Lower leg skin (tissue), 4 donors: ENCODE results near the gene RAB1B. TPM values are rescaled to one million over a fixed set of nuclear protein-coding genes. Genes with fewer than 3 reads are reported as not detected.

Experiments used
- DNase-seq, 2 donors: peaks; one replicate each; pipeline ENCODE4 v3.0.0-alpha.2; 2019; ENCODE audit warnings: low spot score in 2 of 2
- H3K4me3 ChIP-seq: fragments of 200-600 bp; sonication (generic); 2 replicates; pipeline ENCODE4 v1.5.1; 2017; ENCODE audit warnings: mild to moderate bottlenecking, low read depth; ENCODE audit not compliant: poor library complexity, severe bottlenecking
- POLR2A ChIP-seq, 2 donors: fragments of 450-650 bp; IDR thresholded peaks; one replicate each; pipeline ENCODE4 v1.6.1; 2016 to 2017; ENCODE audit warnings: antibody characterized with exemption in 2 of 2, mild to moderate bottlenecking in 1 of 2, moderate library complexity in 1 of 2
- WGBS, 2 donors: methylation state at CpG; one replicate each; pipeline ENCODE4 v1.1.5; 2018; 5-methylcytosine and 5-hydroxymethylcytosine counted together
- intact Hi-C: fragments of 100-400 bp; cut with DNase I; formaldehyde crosslinking; loops from one replicate; pipeline ENCODE4 v1.15.0; 2023; ENCODE audit warnings: low total_unique reads
- total RNA-seq, 4 donors: library from RNA; depleted of rRNA; stranded (reverse); fragments of >200 nt; gene quantifications; one replicate each; pipeline ENCODE4 v1.1.0, GENCODE V29; 2016
- TF ChIP-seq, protein P1 (sequence below), 3 donors: fragments of 450-650 bp; IDR thresholded peaks; one replicate each; pipeline ENCODE4 v1.5.1; 2016; ENCODE audit warnings: antibody characterized with exemption in 3 of 3, mild to moderate bottlenecking in 3 of 3, moderate library complexity in 2 of 3

RAB1B gene
- total RNA-seq, 4 donors from 2014 or later, result 118 to 143 (median 126) TPM

GRCh38 chr11:66259956-66260355, 8.5 kb upstream of the RAB1B start:
- intact Hi-C loops, result no loop called here
- WGBS, 2 donors, result 93 to 96% methylated on average over 4 of the region's 4 CpGs
- no peak for DNase-seq
- H3K4me3 ChIP-seq, result no peak overlapping the region
- no peak for TF ChIP-seq POLR2A (IDR thresholded peaks at IDR 0.05)
- TF ChIP-seq, protein P1, sequence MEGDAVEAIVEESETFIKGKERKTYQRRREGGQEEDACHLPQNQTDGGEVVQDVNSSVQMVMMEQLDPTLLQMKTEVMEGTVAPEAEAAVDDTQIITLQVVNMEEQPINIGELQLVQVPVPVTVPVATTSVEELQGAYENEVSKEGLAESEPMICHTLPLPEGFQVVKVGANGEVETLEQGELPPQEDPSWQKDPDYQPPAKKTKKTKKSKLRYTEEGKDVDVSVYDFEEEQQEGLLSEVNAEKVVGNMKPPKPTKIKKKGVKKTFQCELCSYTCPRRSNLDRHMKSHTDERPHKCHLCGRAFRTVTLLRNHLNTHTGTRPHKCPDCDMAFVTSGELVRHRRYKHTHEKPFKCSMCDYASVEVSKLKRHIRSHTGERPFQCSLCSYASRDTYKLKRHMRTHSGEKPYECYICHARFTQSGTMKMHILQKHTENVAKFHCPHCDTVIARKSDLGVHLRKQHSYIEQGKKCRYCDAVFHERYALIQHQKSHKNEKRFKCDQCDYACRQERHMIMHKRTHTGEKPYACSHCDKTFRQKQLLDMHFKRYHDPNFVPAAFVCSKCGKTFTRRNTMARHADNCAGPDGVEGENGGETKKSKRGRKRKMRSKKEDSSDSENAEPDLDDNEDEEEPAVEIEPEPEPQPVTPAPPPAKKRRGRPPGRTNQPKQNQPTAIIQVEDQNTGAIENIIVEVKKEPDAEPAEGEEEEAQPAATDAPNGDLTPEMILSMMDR (IDR thresholded peaks at IDR 0.05), result no peak

DNA sequence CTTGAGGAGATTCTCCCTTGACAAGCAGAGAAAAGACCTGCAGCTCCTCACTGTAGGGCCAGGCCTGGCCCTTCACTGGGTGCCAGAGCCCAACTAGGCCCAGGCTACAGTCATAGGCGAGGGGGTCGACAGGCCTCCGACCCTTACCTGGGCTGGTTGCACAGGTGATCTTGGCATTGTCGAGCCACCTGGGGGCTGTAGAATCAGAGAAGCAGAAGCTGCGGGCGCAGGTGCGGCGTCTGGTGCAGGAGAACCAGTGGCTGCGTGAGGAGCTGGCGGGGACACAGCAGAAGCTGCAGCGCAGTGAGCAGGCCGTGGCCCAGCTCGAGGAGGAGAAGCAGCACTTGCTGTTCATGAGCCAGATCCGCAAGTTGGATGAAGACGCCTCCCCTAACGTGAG, 6.9 kb upstream of the RAB1B start:
- intact Hi-C loops, result no loop called here
- no peak for DNase-seq
- WGBS, 2 donors, result 95 to 96% methylated on average over 16 of the region's 16 CpGs
- no peak for TF ChIP-seq POLR2A (IDR thresholded peaks at IDR 0.05)
- TF ChIP-seq, protein P1 (IDR thresholded peaks at IDR 0.05), result no peak
- no peak overlapping the region for H3K4me3 ChIP-seq

DNA sequence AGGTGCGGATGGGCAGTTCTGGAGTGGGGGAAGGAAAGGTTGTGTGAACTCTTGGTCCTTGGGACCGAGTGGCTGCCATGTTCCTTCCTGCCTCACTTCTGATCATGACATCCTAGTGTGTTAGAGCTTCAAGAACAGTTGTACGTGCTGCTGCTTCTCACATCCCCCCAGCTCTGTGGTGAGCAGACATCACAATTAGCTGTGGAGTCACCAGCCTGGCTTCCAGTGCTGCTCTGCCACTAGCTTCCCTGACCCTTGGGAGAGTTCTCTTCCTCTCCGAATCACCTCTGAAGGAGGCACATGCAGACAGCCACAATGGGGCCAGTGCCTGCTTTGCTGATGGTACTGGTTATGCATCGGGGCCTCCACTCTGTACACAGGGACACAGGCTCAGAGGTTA, 6.2 kb upstream of the RAB1B start:
- H3K4me3 ChIP-seq, result no peak overlapping the region
- DNase-seq, result no peak
- 94% methylated on average over 5 of the region's 5 CpGs for WGBS, 2 donors
- no peak for TF ChIP-seq POLR2A (IDR thresholded peaks at IDR 0.05)
- intact Hi-C loops, result no loop called here

DNA sequence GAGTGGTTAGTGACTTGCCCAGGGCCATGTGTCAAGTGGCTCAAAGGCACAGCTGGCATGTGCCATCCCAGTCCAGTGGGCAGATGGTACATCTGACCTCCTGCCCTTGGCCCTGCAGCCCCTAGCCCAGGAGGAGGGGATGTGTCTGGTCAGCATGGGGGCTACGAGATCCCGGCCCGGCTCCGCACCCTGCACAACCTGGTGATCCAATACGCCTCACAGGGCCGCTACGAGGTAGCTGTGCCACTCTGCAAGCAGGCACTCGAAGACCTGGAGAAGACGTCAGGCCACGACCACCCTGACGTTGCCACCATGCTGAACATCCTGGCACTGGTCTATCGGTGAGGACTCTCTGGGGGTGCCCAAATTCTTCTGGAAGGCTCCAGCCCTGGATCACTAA, 5.7 kb upstream of the RAB1B start:
- intact Hi-C loops, result no loop called here
- no peak for TF ChIP-seq POLR2A (IDR thresholded peaks at IDR 0.05)
- 91 to 92% methylated on average over 11 to 12 of the region's 12 CpGs for whole genome bisulfite sequencing, 2 donors
- H3K4me3 ChIP-seq, result no peak overlapping the region
- no peak for DNase-seq

DNA sequence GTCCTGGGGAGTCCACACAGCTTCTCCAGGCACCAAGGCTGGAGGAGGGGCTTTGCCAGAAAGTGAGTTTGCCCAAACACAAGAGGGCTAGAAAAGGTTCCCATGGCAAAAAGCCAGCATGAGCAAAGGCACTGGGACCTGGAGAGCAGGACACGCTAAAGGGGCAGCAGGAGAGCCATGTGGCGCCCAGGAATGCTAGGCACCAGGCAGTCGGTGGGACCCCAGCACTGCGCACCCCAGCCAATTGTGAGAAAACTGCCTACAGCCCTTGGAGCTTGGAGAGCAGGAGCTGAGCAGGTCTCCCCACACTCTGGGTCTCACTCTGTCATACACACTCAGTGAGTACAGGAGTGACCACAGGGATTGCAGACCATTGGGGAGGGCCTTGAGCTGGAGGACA, 5.2 kb upstream of the RAB1B start:
- H3K4me3 ChIP-seq, result no peak overlapping the region
- no peak for TF ChIP-seq POLR2A (IDR thresholded peaks at IDR 0.05)
- TF ChIP-seq, protein P1 (IDR thresholded peaks at IDR 0.05), result no peak
- no peak for DNase-seq
- 94% methylated on average over 4 of the region's 4 CpGs for WGBS, 2 donors
- intact Hi-C loops, result no loop called here

- H3K4me3 ChIP-seq, result no peak overlapping the region
- TF ChIP-seq, protein P1 (IDR thresholded peaks at IDR 0.05), result no peak
- no peak for TF ChIP-seq POLR2A (IDR thresholded peaks at IDR 0.05)
- 92 to 93% methylated on average over 10 of the region's 10 CpGs for WGBS, 2 donors
- intact Hi-C loops, result no loop called here
- DNase-seq, result no peak
These were observed 4.7 kb upstream of the RAB1B start for GRCh38 chr11:66263785-66264184.

DNA sequence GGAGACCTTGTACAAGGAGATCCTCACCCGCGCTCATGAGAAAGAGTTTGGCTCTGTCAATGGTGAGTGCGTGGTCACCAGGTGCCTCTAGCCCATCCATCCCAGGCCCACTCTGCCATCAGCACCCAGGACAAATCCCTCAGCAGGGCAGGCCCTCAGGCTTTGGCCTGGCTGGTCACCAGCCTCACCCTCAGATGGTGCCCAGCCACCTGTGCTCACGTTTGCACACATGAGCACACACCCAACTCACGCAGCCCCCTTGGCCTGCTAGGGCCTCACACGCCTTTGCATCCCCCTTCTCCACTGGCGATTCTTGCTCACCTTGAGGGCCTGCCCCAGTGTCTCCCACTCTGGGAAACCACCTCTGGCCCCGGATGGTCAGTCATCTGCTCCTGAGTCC, 4.1 kb upstream of the RAB1B start:
- intact Hi-C loops, result no loop called here
- 85 to 89% methylated on average over 8 of the region's 8 CpGs for WGBS, 2 donors
- H3K4me3 ChIP-seq, result no peak overlapping the region
- DNase-seq, result no peak
- TF ChIP-seq POLR2A (IDR thresholded peaks at IDR 0.05), result no peak
- TF ChIP-seq, protein P1 (IDR thresholded peaks at IDR 0.05), result no peak
